HepG2 (cell line): ENCODE data around the gene C20orf141.

Source experiments
- CC2D1A ChIP-seq: sonication (generic); formaldehyde crosslinking; IDR thresholded peaks from 2 replicates; pipeline ENCODE4 v1.8.1; 2023; ENCODE audit warnings: mild to moderate bottlenecking, missing genetic modification reagents
- CTCF ChIP-seq: sonication (generic); formaldehyde crosslinking; IDR thresholded peaks from 2 replicates; pipeline ENCODE4 v1.5.0; 2020; ENCODE audit warnings: mild to moderate bottlenecking, missing genetic modification reagents, moderate library complexity
- GZF1 ChIP-seq: sonication (generic); formaldehyde crosslinking; IDR thresholded peaks from 2 replicates; pipeline ENCODE4 v1.5.1; 2020; ENCODE audit warnings: mild to moderate bottlenecking, missing genetic modification reagents
- POLR2A ChIP-seq, 2 experiments: IDR thresholded peaks; 2 replicates each; pipeline ENCODE4 v1.6.1; 2011; ENCODE audit warnings: low read depth in 2 of 2, low read length in 2 of 2, mild to moderate bottlenecking in 1 of 2, moderate library complexity in 1 of 2; ENCODE audit not compliant: insufficient read depth in 1 of 2
- ZNF251 ChIP-seq: sonication (generic); formaldehyde crosslinking; IDR thresholded peaks from 2 replicates; pipeline ENCODE4 v1.9.0; 2021; ENCODE audit warnings: mild to moderate bottlenecking, missing genetic modification reagents

- TF ChIP-seq ZNF251 (no peak), CTCF (no peak), CC2D1A (no peak), GZF1 (CRISPR knock-in tag) (no peak), POLR2A (IDR thresholded peaks at IDR 0.05; ENCODE audit: insufficient read depth in 1 of 2, low read depth in 2 of 2, low read length in 2 of 2) (no peak)
Measured at GRCh38 chr20:2865101-2865500, 50.3 kb downstream of the C20orf141 start.
